Embryonic facial prominence (tissue), 1 donor: ENCODE measurements around the gene TTC17.
"Not testable (repeated sequence)": the region's sequence is repeated elsewhere in the genome, so short reads cannot be mapped to it uniquely, and the experiment has no call there.

Experiments used
- DNase-seq: peaks from one replicate; pipeline ENCODE4 v3.0.0-alpha.2; 2016; ENCODE audit errors: extremely low spot score

Gene TTC17

GRCh38 chr11:43462359-43462758 lies 103.6 kb downstream of the TTC17 start:
- DNase-seq, result no peak

DNA sequence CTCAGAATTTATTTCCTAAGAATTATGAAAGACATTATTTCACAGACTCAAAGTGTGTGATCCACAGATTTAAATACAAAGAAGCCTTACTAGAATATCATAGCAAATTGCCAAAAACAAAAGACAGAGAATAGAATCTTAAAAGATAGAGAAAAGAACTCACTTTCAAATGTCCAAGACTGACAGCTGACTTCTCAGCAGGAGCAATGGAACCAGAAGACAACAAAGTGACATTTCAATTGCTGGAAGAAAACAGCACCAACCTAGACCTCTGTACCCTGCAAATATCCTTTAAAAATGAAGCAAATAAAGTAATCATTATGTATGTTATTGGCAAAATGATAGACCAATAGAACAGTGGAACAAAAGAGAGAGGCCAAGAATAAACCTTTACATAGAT lies 109.2 kb downstream of the TTC17 start:
- no peak for DNase-seq

DNA sequence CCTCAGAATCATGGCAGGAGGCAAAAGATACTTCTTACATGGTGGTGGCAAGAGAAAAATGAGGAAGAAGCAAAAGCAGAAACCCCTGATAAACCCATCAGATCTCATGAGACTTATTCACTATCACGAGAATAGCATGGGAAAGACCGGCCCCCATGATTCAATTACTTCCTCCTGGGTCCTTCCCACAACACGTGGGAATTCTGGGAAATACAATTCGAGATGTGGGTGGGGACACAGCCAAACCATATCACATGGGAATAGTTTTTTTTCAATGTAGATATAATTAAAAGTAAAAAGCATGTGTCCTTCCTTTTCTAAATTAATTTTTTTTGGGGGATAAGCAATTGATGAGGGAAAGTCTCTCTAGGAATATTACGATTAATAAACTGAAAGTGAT lies 118.8 kb downstream of the TTC17 start:
- DNase-seq, result not testable (repeated sequence)

DNA sequence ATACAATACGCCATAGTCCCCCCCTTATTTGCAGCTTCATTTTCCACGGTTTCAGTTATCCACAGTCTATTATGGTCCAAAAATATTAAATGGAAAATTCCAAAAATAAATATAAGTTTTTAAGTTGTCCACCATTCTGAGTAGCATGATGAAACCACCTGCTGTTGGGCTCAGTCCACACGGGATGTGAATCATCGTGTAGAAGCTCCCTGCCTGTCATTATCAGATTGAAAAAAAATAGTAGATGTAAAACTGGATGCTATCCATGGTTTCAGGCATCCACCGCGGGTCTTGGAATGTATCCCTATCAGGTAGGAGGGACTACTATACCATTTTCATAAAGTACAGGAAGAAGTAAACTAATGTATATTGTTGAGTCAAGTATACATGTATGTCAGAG lies 127.4 kb downstream of the TTC17 start:
- DNase-seq, result no peak

DNA sequence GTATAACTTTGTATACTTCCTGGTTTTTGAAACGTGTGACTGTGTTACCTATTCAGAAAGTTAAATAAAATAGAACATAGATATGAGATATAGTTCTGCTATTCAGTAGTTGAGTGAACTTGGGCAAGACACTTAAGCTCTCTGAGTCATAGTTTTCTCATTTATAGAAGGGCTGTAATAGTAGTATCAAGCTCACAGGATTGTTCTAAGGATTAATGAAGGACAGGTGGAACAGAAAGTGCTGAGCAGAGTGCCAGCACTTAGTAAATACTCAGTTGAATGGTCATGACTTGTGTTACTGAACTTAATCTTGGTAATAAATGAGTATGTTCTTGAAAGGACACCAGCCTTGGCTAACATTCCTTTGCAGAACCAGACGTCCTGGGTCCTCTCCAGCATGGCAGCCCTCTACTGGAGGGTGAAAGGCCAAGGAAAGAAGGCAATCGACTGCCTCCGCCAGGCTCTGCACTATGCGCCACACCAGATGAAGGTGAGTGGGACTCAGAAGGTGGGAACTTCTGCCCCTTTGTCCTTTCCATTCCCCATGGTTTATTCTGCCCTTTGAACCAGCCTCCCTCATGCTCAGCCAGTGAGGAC lies 131.2 kb downstream of the TTC17 start:
- no peak for DNase-seq

DNA sequence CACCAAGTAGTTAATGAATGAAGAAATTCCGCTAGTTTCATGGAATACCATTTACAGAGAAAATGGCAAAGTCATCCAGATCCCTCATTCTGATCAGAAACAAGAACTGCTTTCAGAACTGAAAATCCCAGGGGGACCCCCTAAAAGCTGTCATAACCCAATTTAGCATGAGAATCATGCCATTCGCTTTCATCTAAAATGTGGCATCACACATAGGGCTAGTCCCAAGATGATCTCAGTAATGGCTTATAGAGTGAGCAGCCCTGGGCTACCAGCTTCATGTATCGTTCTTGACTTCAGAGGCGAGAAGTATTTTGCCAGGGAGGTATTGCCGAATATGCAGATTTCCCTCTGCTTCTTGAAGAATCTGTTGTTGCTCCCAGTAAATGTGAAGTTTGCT lies 134.0 kb downstream of the TTC17 start:
- no peak for DNase-seq

- no peak for DNase-seq
Observed at GRCh38 chr11:43493431-43493830, 134.7 kb downstream of the TTC17 start.

- DNase-seq, result no peak
Observed at GRCh38 chr11:43497144-43497543, 138.4 kb downstream of the TTC17 start.

GRCh38 chr11:43498561-43498960 lies 139.8 kb downstream of the TTC17 start:
- no peak for DNase-seq

DNA sequence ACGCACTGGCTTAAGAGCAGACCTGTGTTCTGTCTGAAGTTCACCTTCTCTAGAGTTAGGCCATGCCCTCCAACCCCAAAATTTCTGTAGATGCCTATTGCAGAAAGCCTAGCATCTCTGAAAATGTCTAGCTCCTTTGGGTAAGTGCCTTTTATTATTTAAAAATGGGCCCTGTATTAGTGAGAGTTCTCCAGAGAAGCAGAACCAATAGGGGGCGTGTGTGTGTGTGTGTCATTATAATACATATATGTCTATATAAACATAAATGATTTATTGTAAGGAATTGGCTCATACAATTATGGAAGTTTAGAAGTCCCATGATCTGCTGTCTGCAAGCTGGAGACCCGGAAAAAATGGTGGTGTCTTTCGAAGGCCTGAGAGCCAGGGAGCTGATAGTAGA lies 144.7 kb downstream of the TTC17 start:
- no peak for DNase-seq

- no peak for DNase-seq
Observed at GRCh38 chr11:43504316-43504950, 145.7 kb downstream of the TTC17 start.

DNA sequence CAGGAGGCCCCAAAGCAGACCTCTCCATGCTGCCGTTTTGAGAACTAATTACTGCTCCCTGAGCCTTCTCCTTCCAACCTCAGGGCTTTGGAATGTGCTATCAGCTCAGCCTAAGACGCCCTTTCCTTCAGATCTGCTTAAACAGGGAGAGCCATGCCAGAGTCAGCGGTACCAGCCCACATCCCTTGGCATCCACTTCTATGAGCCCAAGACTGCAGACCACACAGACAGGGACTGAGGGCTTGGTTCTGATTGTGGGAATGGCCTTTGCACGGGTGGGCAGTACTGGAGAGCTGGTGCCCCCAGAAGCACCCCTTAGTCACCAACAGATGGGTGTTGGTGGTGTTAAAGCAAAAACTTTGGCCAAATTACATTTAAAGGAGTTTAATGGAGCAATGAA lies 146.5 kb downstream of the TTC17 start:
- DNase-seq, result no peak

- DNase-seq, result no peak
Observed at GRCh38 chr11:43507171-43507570, 148.5 kb downstream of the TTC17 start.

GRCh38 chr11:43508511-43508918 lies 149.8 kb downstream of the TTC17 start:
- no peak for DNase-seq

GRCh38 chr11:43511959-43512358 lies 153.2 kb downstream of the TTC17 start:
- no peak for DNase-seq

DNA sequence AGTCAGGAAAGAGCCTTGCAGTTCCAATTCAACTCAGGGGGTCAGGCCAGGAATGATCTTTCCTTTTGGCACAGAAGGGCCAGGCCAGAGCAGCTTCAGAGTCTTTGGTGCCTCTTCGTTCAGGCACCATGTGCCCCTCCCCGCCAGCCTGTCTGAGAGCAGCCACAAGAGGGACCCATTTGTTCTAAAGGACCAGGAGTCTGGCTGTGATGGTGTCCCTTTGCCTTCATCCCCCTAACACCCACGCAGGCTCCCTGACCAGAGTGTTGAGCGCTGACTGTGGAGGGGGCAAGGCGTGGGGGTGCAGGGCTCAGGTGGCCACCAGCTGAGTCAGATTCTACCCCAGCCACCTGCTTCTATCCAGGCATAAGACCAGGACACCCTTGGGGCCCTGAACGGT lies 156.4 kb downstream of the TTC17 start:
- DNase-seq, result no peak

- no peak for DNase-seq
Observed at GRCh38 chr11:43516316-43516850, 157.7 kb downstream of the TTC17 start.

DNA sequence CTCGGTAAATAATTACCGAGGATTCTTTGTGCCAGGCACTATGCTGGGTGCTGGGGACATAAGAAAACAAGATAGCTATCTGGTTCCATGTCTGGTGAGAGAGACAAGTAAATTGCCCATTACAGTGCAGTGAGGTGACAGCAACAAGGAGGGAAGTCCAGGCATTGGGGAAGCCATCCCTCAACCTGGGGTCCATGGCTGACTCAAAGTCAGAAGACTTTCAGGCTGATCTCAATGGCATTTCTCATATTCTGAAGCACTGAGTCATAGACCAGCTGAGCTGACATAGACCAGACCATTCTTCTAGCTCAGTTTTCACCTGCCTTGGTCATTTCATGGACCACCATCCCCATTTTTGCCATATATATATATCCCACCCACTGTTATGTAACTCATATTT lies 158.8 kb downstream of the TTC17 start:
- no peak for DNase-seq

DNA sequence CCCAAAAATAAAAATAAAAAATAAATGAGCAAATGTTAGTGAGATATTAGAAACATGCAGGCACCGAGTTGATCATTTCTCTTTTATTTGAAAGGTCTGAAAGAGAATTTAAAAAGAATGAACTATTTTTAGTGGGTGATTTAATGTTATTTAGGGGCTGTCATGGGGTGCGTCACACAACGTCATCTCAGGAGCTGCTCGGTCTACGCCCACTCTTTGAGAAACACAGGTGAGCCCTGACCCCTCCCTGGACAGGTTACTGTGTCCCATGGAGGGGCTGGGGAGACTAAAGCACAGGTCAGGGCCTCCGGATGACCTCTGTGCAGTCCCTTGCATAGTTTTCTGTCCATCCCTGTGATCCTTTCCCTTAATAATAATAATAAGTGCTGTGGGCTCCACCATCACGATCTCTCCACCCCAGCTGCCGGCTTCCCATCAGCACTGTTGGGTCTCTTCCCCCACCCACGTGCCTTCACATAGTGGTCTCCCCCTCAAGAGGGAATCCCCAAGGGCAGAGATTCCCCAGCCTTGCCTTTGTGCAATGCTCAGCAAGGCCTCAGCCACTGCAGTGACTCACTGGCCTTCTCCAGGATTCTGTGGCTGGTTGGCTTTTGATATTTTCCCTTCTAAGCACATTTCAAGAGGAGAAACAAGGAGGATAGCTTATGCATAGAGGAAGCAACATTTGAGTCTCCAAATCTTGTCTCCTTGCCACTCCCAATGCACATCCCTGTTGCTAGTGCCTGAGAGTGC lies 159.9 kb downstream of the TTC17 start:
- no peak for DNase-seq

GRCh38 chr11:43521471-43521870 lies 162.8 kb downstream of the TTC17 start:
- no peak for DNase-seq

DNA sequence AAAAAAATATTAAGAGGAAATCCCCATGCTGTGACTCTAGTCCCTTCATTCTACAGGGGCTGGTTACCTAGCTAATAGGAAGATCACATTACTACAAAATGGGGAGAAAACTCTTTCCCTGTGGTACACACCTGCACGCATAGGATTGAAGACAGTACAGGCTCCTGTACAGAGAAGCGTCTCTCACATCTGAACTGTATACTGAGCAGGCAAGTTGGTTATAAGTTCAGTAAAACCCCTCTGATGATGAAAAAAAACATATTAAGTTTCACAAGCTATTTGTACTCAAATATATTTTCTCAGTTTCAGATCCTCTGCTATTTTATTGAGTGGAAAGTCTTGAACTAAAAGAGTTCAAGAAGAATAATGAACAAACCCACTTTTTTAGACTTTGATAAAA lies 164.9 kb downstream of the TTC17 start:
- no peak for DNase-seq

DNA sequence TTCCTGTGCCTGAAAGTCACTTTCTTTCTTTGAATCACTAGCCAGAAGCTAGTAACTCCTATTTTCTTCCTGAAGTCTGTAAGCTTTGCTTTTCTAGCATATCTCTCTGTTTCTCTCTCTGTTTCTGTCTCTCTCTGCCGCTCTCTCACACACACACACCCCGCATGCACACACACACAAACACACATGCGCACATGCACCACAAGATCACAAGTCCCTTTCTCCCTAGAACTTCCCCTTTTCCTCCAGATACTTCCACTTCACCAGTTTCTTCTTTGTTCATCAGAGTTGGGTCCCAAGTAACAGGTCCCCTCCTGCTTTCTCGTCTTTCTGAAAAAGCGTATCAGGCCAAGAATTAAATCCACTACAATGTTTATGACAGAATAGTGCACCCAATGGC lies 173.3 kb downstream of the TTC17 start:
- DNase-seq, result no peak
